Activated CD8-positive, alpha-beta memory T cell treated with anti-CD3 and anti-CD28 coated beads, Interleukin-2, amount 50 U/mL, for 1 hour (primary cell): Measurements from ENCODE around the gene ELF4.
"Not testable (repeated sequence)": the region's sequence is repeated elsewhere in the genome, so short reads cannot be mapped to it uniquely, and the experiment has no call there.

ENCODE experiments used
- DNase-seq: peaks from one replicate; pipeline ENCODE4 v3.0.0-alpha.2; 2020; ENCODE audit errors: extremely low read depth

The ELF4 gene

GRCh38 chrX:130110379-130111219, at the start of gene ELF4:
Gene ELF4, minus strand, starts transcription at chrX:130110497. Its CDS starts 29,167 bp downstream, at chrX:130081330.
- no peak for DNase-seq

DNA sequence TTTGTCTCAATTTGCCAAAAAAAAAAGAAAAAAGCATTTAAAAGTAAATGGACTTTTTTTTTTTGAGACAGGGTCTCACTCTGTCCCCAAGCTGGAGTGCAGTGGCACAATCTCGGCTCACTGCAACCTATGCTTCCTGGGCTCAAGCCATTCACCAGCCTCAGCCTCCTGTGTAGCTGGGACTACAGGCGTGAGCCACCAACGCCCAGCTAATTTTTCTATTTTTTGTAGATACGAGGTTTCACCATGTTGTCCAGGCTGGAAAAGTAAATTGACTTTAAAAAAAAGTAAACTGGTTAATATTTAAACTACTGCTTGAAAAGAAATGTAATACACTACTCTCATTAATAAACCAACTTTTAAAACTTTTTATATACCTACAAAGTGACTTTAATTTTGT, 49.5 kb upstream of the ELF4 start:
- no peak for DNase-seq

DNA sequence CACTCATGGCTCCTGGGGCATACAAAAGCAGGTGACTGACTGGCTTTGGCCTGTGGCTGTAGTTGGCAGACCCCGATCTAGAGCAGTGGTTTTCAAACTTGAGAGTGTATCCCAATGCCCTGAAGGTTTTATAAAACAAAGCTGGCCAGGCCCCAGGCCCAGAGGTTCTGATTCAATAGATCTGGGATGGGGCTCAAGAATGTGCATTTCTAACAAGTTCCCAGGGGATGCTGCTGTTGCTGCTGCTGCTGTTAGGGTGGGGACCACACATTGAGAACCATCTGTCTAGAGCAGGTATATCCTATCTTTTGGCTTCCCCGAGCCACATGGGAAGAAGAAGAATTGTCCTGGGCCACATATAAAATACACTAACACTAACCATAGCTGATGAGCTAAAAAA, 48.0 kb upstream of the ELF4 start:
- no peak for DNase-seq

- no peak for DNase-seq
Observed at GRCh38 chrX:130155564-130155963, 45.3 kb upstream of the ELF4 start.

DNA sequence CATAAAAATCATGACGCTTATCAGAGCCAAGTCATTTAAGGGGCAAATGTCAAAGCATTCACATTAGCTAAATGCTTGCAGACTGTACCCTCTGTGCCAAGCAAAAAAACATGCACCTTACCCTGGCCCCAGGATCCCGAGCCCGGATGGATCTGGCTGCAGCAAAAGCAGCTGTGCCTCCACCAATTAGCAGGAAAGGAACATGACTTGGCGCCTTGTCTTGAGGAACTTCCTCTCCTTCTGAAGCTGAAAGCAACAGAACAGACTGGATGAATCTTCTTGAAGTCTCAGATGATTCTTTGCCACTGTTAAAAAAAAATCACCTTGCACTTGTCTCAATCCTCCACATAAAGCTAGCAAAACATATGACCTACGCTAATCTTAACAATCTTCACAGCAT, 37.3 kb upstream of the ELF4 start:
- DNase-seq: no peak

- DNase-seq: no peak
Observed at GRCh38 chrX:130145123-130145522, 34.8 kb upstream of the ELF4 start.

- DNase-seq: no peak
Observed at GRCh38 chrX:130144509-130144908, 34.2 kb upstream of the ELF4 start.

- no peak for DNase-seq
Observed at GRCh38 chrX:130139474-130140201, 29.3 kb upstream of the ELF4 start.

GRCh38 chrX:130136961-130137360, 26.7 kb upstream of the ELF4 start:
- DNase-seq: no peak

- no peak for DNase-seq
Observed at GRCh38 chrX:130136496-130136895, 26.2 kb upstream of the ELF4 start.

DNA sequence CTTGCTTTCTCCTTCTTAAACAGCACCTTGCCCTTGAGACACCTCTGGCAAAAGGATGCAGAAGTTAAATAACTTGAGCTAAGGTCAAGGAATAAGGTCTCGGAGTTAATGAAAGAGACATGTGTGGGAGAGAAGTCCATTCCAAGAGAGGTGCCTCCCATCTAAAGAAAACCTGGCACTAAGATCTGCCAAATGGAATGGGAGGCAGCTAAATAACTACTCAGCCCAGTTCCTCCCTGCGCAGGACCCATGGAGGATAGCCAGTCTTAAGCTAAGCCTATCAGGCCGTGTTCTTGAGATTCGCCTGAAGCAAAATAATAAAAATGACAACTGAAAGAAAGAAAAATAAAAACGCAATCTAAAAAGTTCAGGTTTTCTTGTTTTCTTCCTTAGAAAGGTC, 20.7 kb upstream of the ELF4 start:
- DNase-seq: no peak

GRCh38 chrX:130125091-130125874, 15.0 kb upstream of the ELF4 start:
- no peak for DNase-seq

GRCh38 chrX:130124577-130124976, 14.3 kb upstream of the ELF4 start:
- no peak for DNase-seq

- no peak for DNase-seq
Observed at GRCh38 chrX:130121505-130121800, 11.2 kb upstream of the ELF4 start.

GRCh38 chrX:130120746-130121504, 10.6 kb upstream of the ELF4 start:
- DNase-seq: peak; percentile 55

GRCh38 chrX:130120321-130120731, 10.0 kb upstream of the ELF4 start:
- no peak for DNase-seq

GRCh38 chrX:130119312-130119898, 9.1 kb upstream of the ELF4 start:
- DNase-seq: no peak

DNA sequence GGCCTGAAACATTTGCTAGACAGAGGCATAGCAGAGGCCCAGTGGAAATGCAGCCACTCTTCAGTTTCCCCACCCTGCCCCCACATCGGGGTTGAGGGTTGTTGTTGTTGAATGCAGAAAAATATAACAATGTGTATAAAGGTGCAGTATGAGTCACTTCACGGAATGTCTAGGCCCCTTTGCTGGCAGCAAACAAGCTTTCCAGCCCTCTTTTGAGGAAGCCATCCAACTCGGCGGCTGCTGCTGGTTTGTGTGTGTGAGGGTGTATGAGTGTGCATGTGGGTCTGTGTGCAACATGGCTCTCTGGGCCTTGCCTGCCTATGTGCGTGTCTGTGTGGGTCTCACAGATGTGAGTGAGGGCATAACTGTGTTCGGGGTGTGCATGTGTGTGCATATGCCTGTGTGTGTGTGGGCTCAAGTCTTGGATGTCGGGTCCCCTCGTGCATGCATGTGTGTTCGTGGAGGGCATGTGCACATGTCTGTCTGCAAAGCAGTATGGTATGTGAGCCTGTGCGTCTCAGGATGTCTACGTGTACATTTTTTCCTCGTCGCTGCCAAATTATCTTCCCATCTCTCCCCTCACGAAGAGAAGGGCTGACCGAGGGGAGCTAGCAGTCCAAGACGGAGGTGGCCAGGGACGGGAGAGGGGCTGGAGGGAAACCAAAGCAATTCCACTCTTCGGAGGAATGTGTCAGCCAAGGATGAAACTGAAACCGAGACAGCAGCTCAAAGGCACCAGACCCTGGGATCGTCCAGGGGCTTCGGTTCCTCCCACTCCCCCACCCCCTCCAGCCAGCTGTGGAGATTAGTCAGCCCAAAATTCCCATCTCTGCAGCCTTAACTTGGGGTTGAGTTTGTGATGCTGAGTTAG, 8.4 kb upstream of the ELF4 start:
- DNase-seq: no peak

DNA sequence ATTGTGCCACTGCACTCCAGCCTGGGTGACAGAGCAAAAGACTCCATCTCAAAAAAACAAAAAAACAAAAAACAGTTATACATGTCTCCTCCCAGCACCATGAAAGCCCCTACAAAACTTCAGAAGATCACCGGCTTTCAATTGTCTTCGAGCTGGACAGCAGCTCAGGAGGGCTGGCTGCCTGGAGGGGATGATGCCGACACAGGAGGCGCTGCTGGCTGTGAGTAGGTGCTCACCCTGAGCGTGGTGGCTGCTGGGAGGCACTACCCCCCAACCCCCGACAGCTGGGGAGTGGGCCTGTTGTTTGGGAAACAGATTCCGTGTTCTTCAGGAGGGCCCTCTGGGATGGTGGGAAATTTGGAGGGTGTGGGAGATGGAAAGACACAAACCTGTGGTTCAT, 6.9 kb upstream of the ELF4 start:
- no peak for DNase-seq

DNA sequence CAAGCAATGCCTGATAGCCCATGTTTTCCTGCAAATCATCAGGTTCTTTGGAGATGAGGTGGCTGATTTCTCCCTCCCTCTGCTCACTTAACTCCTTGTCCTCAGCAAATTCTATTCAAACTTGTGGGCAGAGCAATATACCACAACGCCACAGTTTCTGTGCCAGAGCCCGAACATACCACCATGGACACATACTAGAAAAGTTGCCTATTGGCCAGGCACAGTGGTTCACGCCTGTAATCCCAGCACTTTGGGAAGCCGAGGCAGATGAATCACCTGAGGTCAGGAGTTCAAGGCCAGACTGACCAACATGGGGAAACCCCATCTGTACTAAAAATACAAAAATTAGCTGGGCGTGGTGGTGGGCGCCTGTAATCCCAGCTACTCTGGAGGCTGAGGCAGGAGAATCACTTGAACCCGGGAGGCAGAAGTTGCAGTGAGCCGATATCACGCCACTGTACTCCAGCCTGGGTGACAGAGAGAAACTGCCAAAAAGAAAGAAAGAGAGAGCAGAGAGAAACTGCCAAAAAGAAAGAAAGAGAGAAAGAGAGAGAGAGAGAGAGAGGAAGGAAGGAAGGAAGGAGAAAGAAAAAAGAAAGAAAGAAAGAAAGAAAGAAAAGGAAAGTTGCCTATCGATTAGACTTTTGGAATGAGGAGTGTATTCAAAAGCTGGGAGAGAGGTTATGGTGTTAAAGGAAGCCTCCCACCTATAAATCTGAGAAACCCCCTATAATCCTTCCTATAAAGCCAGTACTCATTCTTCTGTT, 5.0 kb upstream of the ELF4 start:
- not testable (repeated sequence) for DNase-seq
